GM23248 (cell line): ENCODE results near the gene MTG2.

Source experiments
- EZH2 ChIP-seq: fragments of 200-600 bp; sonication (generic); IDR thresholded peaks from 2 replicates; pipeline ENCODE4 v1.6.1; 2018; ENCODE audit warnings: antibody characterized with exemption, mild to moderate bottlenecking; ENCODE audit not compliant: insufficient read depth, poor library complexity, severe bottlenecking
- EZH2phosphoT487 ChIP-seq: fragments of 200-600 bp; sonication (generic); IDR thresholded peaks from 2 replicates; pipeline ENCODE4 v1.6.1; 2018; ENCODE audit warnings: antibody characterized with exemption, moderate library complexity, mild to moderate bottlenecking, low read depth; ENCODE audit not compliant: insufficient read depth

GRCh38 chr20:62141397-62142251 is 41.2 kb upstream of the MTG2 start:
- TF ChIP-seq EZH2phosphoT487, result no peak
- TF ChIP-seq EZH2, result no peak
